Measurements from ENCODE around the gene C1orf226.

- TF ChIP-seq CTCF (IDR thresholded peaks at IDR 0.05; ENCODE audit: borderline replicate concordance, extremely low read depth, low read length, poor library complexity, severe bottlenecking) (no peak), EZH2 (IDR thresholded peaks at IDR 0.05; ENCODE audit: borderline replicate concordance, low read depth, low read length, severe bottlenecking) (no peak)
These were observed 21.2 kb upstream of the C1orf226 start for GRCh38 chr1:162360237-162360873.
